SU-DHL-6 (cell line): ENCODE results near the gene BEX2.

Experiments used
- CTCF ChIP-seq: fragments of 200-600 bp; sonication (generic); IDR thresholded peaks from one replicate; pipeline ENCODE4 v1.5.1; 2017; ENCODE audit warnings: antibody characterized with exemption, mild to moderate bottlenecking, low read length, moderate library complexity; ENCODE audit not compliant: insufficient read depth, poor library complexity, severe bottlenecking
- EZH2phosphoT487 ChIP-seq: fragments of 200-600 bp; sonication (generic), shearing (Covaris generic); conservative IDR thresholded peaks from 2 replicates; pipeline ENCODE4 v1.6.1; 2018; ENCODE audit warnings: mild to moderate bottlenecking, antibody characterized with exemption, low read length, moderate library complexity, mixed read lengths

- TF ChIP-seq CTCF: no peak
- TF ChIP-seq EZH2phosphoT487: no peak
Measured at GRCh38 chrX:103311399-103311780, 600 bp upstream of the BEX2 start.
